ENCODE measurements around the gene CBX1. TPM values are rescaled to one million over a fixed set of nuclear protein-coding genes. Genes with fewer than 3 reads are reported as not detected.

Gene CBX1
- total RNA-seq, 1 donor from 2014 or later = 210 TPM

DNA sequence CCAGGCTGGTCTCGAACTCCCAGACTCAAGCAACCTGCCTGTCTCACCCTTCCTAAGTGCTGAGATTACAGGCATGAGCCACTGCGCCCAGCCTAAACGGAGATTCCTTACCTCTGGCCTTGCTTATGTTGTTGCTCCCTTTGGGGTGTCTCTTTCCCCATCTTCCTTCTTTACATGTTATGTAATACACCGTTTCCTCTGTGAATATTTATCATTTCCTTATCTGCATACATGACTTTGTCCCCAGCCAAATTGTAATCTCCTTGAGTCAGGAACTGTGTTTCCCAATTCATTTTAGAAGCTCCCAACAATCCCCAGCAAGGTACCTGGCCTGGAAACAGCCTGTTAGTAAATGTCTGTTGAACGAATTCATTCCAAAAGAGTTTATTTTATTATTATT is 79.3 kb downstream of the CBX1 start:
- H3K9me3 Mint-ChIP-seq = no peaks in the 10 kb centered on the region
- no peak for DNase-seq (ENCODE audit: low read depth, low spot score)
- H3K4me1 Mint-ChIP-seq = peaks cover 72% of the 10 kb centered on the region
- peak overlapping the region; percentile 20 for H3K4me3 Mint-ChIP-seq
- TF ChIP-seq, protein P1, sequence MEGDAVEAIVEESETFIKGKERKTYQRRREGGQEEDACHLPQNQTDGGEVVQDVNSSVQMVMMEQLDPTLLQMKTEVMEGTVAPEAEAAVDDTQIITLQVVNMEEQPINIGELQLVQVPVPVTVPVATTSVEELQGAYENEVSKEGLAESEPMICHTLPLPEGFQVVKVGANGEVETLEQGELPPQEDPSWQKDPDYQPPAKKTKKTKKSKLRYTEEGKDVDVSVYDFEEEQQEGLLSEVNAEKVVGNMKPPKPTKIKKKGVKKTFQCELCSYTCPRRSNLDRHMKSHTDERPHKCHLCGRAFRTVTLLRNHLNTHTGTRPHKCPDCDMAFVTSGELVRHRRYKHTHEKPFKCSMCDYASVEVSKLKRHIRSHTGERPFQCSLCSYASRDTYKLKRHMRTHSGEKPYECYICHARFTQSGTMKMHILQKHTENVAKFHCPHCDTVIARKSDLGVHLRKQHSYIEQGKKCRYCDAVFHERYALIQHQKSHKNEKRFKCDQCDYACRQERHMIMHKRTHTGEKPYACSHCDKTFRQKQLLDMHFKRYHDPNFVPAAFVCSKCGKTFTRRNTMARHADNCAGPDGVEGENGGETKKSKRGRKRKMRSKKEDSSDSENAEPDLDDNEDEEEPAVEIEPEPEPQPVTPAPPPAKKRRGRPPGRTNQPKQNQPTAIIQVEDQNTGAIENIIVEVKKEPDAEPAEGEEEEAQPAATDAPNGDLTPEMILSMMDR (conservative IDR thresholded peaks at IDR 0.05) = no peak
- no peak overlapping the region for H3K27ac Mint-ChIP-seq (ENCODE audit: unreplicated experiment)
- H3K36me3 Mint-ChIP-seq (ENCODE audit: low read depth) = no peaks in the 10 kb centered on the region
- H3K27me3 Mint-ChIP-seq (ENCODE audit: low read depth) = peaks cover 7% of the 10 kb centered on the region

Small RNAs within 50 kb of the gene (microRNA-seq; reads per million reads assigned to microRNA genes)
- gene MIR152 = 423 reads per million, percentile 74 among the genes with 10 or more reads in this experiment

Other genes with a start within 250 kb of the CBX1 start
- 22.4 and 23.2 TPM in 2 replicates for gene SP2, start 205.2 kb downstream of the CBX1 start, total RNA-seq
- gene PNPO, start 159.9 kb downstream of the CBX1 start, total RNA-seq = 7.1 and 7.5 TPM in 2 replicates
- not detected in 2 replicates for gene PRR15L, start 143.6 kb downstream of the CBX1 start, total RNA-seq
- gene CDK5RAP3, start 130.4 kb downstream of the CBX1 start, total RNA-seq = 285 and 301 TPM in 2 replicates
- gene COPZ2, start 63.7 kb downstream of the CBX1 start, total RNA-seq = 4.0 and 4.1 TPM in 2 replicates
- gene NFE2L1, start 53.1 kb downstream of the CBX1 start, total RNA-seq = 121 and 131 TPM in 2 replicates
- gene SNX11, start 6.3 kb upstream of the CBX1 start, total RNA-seq = 22.6 and 25.8 TPM in 2 replicates

All from neural crest cell (in vitro differentiated cells).